Measurements from ENCODE around the gene BAHCC1.

DNA sequence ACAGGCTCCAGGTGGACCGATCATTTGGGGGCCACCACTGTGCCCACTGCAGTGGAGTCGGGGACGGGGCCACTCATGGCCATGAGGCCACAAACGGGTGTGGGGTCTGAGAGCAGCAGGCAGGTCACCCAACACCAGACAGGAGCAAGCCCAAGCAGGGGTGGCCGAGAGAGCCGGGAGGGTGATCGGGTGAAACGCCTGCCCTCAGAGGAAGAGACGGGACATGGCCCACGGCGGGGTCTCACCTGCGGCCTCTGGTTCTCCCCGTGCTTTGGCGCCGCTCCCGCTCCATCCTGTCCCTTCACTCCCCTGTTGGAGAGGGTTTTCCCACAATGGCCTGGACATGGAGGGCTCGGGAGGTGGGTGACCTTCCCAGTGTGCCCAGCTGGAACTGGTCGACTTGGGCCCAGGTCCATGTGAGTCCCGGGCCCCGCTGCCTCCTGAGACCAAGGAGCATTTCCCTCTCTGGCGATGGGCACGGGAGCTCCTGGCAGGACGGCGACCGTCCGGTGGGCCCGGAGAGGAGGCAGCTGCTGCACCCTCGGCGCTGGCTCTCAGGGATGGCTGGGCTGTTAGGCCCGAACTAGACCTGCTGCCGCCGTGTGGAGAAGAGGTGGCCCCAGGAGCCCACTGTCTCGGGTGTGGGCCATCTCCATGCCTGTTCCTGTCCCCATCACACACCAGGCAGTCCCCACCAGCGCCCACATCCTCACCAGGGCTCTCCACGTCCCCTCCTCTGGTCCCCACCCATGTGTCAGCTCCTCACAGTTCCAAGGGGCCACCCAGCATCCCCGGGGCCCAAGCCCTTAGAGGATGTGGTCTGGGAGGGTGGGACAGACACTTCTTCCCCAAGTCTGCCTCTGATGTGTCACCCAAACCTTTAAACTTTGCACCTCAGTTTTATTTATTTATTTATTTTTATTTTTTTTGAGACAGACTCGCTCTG is 13.4 kb upstream of the BAHCC1 start:
- no peak for TF ChIP-seq PPARA (CRISPR knock-in tag; IDR thresholded peaks at IDR 0.05; ENCODE audit: borderline replicate concordance)
- TF ChIP-seq SNAI2 (CRISPR knock-in tag; IDR thresholded peaks at IDR 0.05) = no peak

Data from SK-N-SH treated with all-trans-retinoic acid at 6 μM for 48 hours (cell line).